CD4-positive, alpha-beta T cell treated with Interleukin-6 at 100 ng/mL for 8 hours (primary cell): Measurements from ENCODE around the gene LGALS9.
"Not testable (repeated sequence)": the region's sequence is repeated elsewhere in the genome, so short reads cannot be mapped to it uniquely, and the experiment has no call there.

ENCODE experiments used
- DNase-seq: peaks from one replicate; pipeline ENCODE4 v3.0.0-alpha.2; 2020; ENCODE audit warnings: mixed read lengths, low spot score

LGALS9 gene

GRCh38 chr17:27686322-27686721, 55.3 kb downstream of the LGALS9 start:
- DNase-seq, result not testable (repeated sequence)

GRCh38 chr17:27690882-27691281, 59.9 kb downstream of the LGALS9 start:
- no peak for DNase-seq

- DNase-seq, result not testable (repeated sequence)
These were observed 64.3 kb downstream of the LGALS9 start for GRCh38 chr17:27695254-27695814.
